NCI-H128 (cell line): ENCODE data around the gene AUP1.
A peak's percentile ranks its signal among the peaks of the same experiment; 100 is the strongest.

Experiments used
- DNase-seq: peaks from one replicate; lab custom pipeline; 2025; ENCODE audit not compliant: unreplicated experiment; lab: John Stamatoyannopoulos, UW

AUP1 gene

GRCh38 chr2:74556831-74557370 lies 27.4 kb upstream of the AUP1 start:
- DNase-seq, result no peak

- no peak for DNase-seq
Measured at GRCh38 chr2:74556159-74556558, 26.7 kb upstream of the AUP1 start.

GRCh38 chr2:74555610-74556103 lies 26.2 kb upstream of the AUP1 start:
- DNase-seq, result no peak

- no peak for DNase-seq
Measured at GRCh38 chr2:74554820-74555531, 25.5 kb upstream of the AUP1 start.

- DNase-seq, result peak; percentile 17
Measured at GRCh38 chr2:74553892-74554819, 24.6 kb upstream of the AUP1 start, which contains the start of the genes DOK1 and LOXL3. Gene DOK1, plus strand, starts transcription at chr2:74554720. Its CDS starts 35 bp downstream, at chr2:74554755. Gene LOXL3, minus strand, starts transcription at chr2:74553942. Its CDS starts 1,308 bp downstream, at chr2:74552634.

GRCh38 chr2:74552914-74553811 lies 23.7 kb upstream of the AUP1 start:
- no peak for DNase-seq

GRCh38 chr2:74551942-74552913 lies 22.7 kb upstream of the AUP1 start:
- no peak for DNase-seq

- DNase-seq, result no peak
Measured at GRCh38 chr2:74551530-74551929, 22.0 kb upstream of the AUP1 start.

GRCh38 chr2:74550231-74550630 lies 20.7 kb upstream of the AUP1 start:
- DNase-seq, result no peak

- DNase-seq, result peak; percentile 27
Measured at GRCh38 chr2:74548900-74549826, 19.7 kb upstream of the AUP1 start.

GRCh38 chr2:74548285-74548899 lies 18.9 kb upstream of the AUP1 start:
- DNase-seq, result no peak

GRCh38 chr2:74546004-74546403 lies 16.5 kb upstream of the AUP1 start:
- no peak for DNase-seq

GRCh38 chr2:74544634-74545033 lies 15.1 kb upstream of the AUP1 start:
- no peak for DNase-seq

- no peak for DNase-seq
Measured at GRCh38 chr2:74542978-74543377, 13.5 kb upstream of the AUP1 start.

GRCh38 chr2:74540291-74540690 lies 10.8 kb upstream of the AUP1 start:
- DNase-seq, result no peak

GRCh38 chr2:74538881-74539339 lies 9.4 kb upstream of the AUP1 start:
- DNase-seq, result no peak

- DNase-seq, result no peak
Measured at GRCh38 chr2:74537140-74537539, 7.6 kb upstream of the AUP1 start.
